DMS114 treated with DMSO at 0.1 percent for 48 hours (cell line): ENCODE measurements around the gene CFAP73.
"Not testable (repeated sequence)": the region's sequence is repeated elsewhere in the genome, so short reads cannot be mapped to it uniquely, and the experiment has no call there.

Experiments
- DNase-seq: peaks from one replicate; lab custom pipeline; 2025; ENCODE audit not compliant: unreplicated experiment; lab: John Stamatoyannopoulos, UW

CFAP73 gene

GRCh38 chr12:113141716-113142115 lies 7.8 kb upstream of the CFAP73 start:
- DNase-seq = not testable (repeated sequence)

- no peak for DNase-seq
Measured at GRCh38 chr12:113142173-113142885, 7.2 kb upstream of the CFAP73 start.

GRCh38 chr12:113142886-113143332 lies 6.6 kb upstream of the CFAP73 start:
- DNase-seq = no peak

GRCh38 chr12:113143959-113144358 lies 5.6 kb upstream of the CFAP73 start:
- DNase-seq = no peak

GRCh38 chr12:113144806-113145205 lies 4.7 kb upstream of the CFAP73 start:
- no peak for DNase-seq

- DNase-seq = no peak
Measured at GRCh38 chr12:113145720-113146551, 3.6 kb upstream of the CFAP73 start.

- DNase-seq = no peak
Measured at GRCh38 chr12:113146999-113147398, 2.5 kb upstream of the CFAP73 start.

- DNase-seq = no peak
Measured at GRCh38 chr12:113151655-113152054, 2.1 kb downstream of the CFAP73 start.

GRCh38 chr12:113152196-113152834 lies 2.8 kb downstream of the CFAP73 start:
- no peak for DNase-seq

- DNase-seq = peak; percentile 72
Measured at GRCh38 chr12:113152835-113153814, 3.6 kb downstream of the CFAP73 start.

GRCh38 chr12:113154351-113154973 lies 4.9 kb downstream of the CFAP73 start:
- DNase-seq = no peak

- DNase-seq = no peak
Measured at GRCh38 chr12:113155060-113155459, 5.5 kb downstream of the CFAP73 start.

GRCh38 chr12:113155646-113156045 lies 6.1 kb downstream of the CFAP73 start:
- DNase-seq = no peak

GRCh38 chr12:113157218-113157859 lies 7.8 kb downstream of the CFAP73 start:
- DNase-seq = no peak

- DNase-seq = no peak
Measured at GRCh38 chr12:113158439-113159203, 9.1 kb downstream of the CFAP73 start.

GRCh38 chr12:113159937-113160336 lies 10.4 kb downstream of the CFAP73 start:
- DNase-seq = no peak

- DNase-seq = peak; percentile 26
Measured at GRCh38 chr12:113161415-113162016, 12.0 kb downstream of the CFAP73 start.
